Stomach (tissue), 19 donors: ENCODE results near the gene TBC1D10B. TPM values are rescaled to one million over a fixed set of nuclear protein-coding genes. Genes with fewer than 3 reads are reported as not detected.

Experiments used
- DNase-seq, 2 donors: peaks; one replicate each; pipeline versions ENCODE4 v3.0.0 to v3.0.0-alpha.2; 2013 to 2019
- H3K27ac ChIP-seq, 5 donors: fragments of 200-600 bp in 4 of 5; sonication (generic) in 4 of 5; one replicate each; pipeline ENCODE4 v1.5.1; 2013 to 2019; ENCODE audit warnings: mild to moderate bottlenecking in 1 of 5, moderate library complexity in 1 of 5
- H3K27me3 ChIP-seq, 3 donors: fragments of 200-600 bp; sonication (generic); one replicate each; pipeline ENCODE4 v1.5.1; 2017 to 2019; ENCODE audit warnings: mixed run types in 1 of 3
- H3K36me3 ChIP-seq, 4 donors: fragments of 200-600 bp; sonication (generic); 1 replicate in 3 of 4; 2 replicates in 1 of 4; pipeline ENCODE4 v1.5.1; 2016 to 2019
- H3K4me1 ChIP-seq, 4 donors: fragments of 200-600 bp; sonication (generic); one replicate each; pipeline ENCODE4 v1.5.1; 2016 to 2019
- H3K4me3 ChIP-seq, 4 donors: fragments of 200-600 bp; sonication (generic) in 3 of 4; one replicate each; pipeline ENCODE4 v1.5.1; 2016 to 2019; ENCODE audit warnings: mild to moderate bottlenecking in 1 of 4
- H3K9me3 ChIP-seq, 4 donors: fragments of 200-600 bp; sonication (generic); one replicate each; pipeline ENCODE4 v1.5.1; 2016 to 2019
- EP300 ChIP-seq: sonication (generic); formaldehyde crosslinking; IDR thresholded peaks from one replicate; pipeline ENCODE4 v1.6.1; 2017; ENCODE audit warnings: antibody characterized with exemption
- POLR2A ChIP-seq, 4 donors: fragments of 450-650 bp; IDR thresholded peaks; one replicate each; pipeline ENCODE4 v1.6.1; 2016; ENCODE audit warnings: antibody characterized with exemption in 4 of 4, control low read depth in 2 of 4, mild to moderate bottlenecking in 1 of 4, moderate library complexity in 1 of 4
- POLR2AphosphoS5 ChIP-seq, 3 donors: sonication (generic); formaldehyde crosslinking; IDR thresholded peaks; one replicate each; pipeline ENCODE4 v1.6.1; 2016; ENCODE audit warnings: antibody characterized with exemption in 3 of 3
- WGBS, 5 donors: extraction: QIAGEN DNeasy Blood & Tissue Kit in 3 of 5; methylation state at CpG; one replicate each; pipeline versions ENCODE4 v1.1.5 to v1.1.7; 2013 to 2018; 5-methylcytosine and 5-hydroxymethylcytosine counted together
- intact Hi-C: fragments of 100-400 bp; cut with DNase I; formaldehyde crosslinking; loops from one replicate; pipeline ENCODE4 v1.15.1; 2023; ENCODE audit warnings: low total_unique reads
- long read RNA-seq, 10 donors: transcript quantifications; one replicate each; lab custom pipeline, GENCODE V29; 2026
- polyA plus RNA-seq, 3 donors: library from polyadenylated mRNA; stranded (reverse); fragments of 200-250 nt; gene quantifications; one replicate each; pipeline ENCODE4 v1.2.3, GENCODE V29; 2013
- total RNA-seq, 5 donors: library from RNA; depleted of rRNA; stranded (reverse); fragments of >200 nt; gene quantifications; one replicate each; pipeline versions ENCODE4 v1.1.0 to v1.2.3, GENCODE V29; 2014 to 2016
- TF ChIP-seq, protein P1 (sequence below), 7 experiments: fragments of 450-650 bp in 4 of 7; fragments of 200-600 bp in 3 of 7; sonication (generic) in 3 of 7; IDR thresholded peaks; one replicate each; pipeline ENCODE4 v1.5.1; 2016 to 2019; ENCODE audit warnings: antibody characterized with exemption in 7 of 7, control low read depth in 2 of 7, mild to moderate bottlenecking in 1 of 7
- donor health status: healthy with polysubstance abuse.
- donor health status: Bipolar disorder and iron deficiency.
- donor health status: healthy.

TBC1D10B gene, protein sequence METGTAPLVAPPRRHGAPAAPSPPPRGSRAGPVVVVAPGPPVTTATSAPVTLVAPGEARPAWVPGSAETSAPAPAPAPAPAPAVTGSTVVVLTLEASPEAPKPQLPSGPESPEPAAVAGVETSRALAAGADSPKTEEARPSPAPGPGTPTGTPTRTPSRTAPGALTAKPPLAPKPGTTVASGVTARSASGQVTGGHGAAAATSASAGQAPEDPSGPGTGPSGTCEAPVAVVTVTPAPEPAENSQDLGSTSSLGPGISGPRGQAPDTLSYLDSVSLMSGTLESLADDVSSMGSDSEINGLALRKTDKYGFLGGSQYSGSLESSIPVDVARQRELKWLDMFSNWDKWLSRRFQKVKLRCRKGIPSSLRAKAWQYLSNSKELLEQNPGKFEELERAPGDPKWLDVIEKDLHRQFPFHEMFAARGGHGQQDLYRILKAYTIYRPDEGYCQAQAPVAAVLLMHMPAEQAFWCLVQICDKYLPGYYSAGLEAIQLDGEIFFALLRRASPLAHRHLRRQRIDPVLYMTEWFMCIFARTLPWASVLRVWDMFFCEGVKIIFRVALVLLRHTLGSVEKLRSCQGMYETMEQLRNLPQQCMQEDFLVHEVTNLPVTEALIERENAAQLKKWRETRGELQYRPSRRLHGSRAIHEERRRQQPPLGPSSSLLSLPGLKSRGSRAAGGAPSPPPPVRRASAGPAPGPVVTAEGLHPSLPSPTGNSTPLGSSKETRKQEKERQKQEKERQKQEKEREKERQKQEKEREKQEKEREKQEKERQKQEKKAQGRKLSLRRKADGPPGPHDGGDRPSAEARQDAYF
- total RNA-seq: 10 to 100 TPM; 25.1 to 89.2 (median 33.2) TPM
- 10 to 100 TPM; 20.5 to 25.0 (median 22.0) TPM for polyA plus RNA-seq
- long read RNA-seq, donor 1, partial matches to known transcripts: 0 of 2 reads
- long read RNA-seq, donor 1, other reads (novel, unspliced or antisense): 0 of 2 reads
- long read RNA-seq, donor 2, partial matches to known transcripts: 0 of 2 reads
- long read RNA-seq, donor 2, other reads (novel, unspliced or antisense): 0 of 2 reads
- long read RNA-seq, donor 3: 0 reads
- long read RNA-seq, donor 4, partial matches to known transcripts: 0 of 1 reads
- long read RNA-seq, donor 4, other reads (novel, unspliced or antisense): 0 of 1 reads
- long read RNA-seq, donor 5, partial matches to known transcripts: 9 of 14 reads
- long read RNA-seq, donor 5, other reads (novel, unspliced or antisense): 0 of 14 reads
- long read RNA-seq, donor 6, transcript TBC1D10B-201 (9 exons, 3,350 nt): major isoform, 5 of 7 reads
- long read RNA-seq, donor 6, partial matches to known transcripts: 0 of 7 reads
- long read RNA-seq, donor 6, other reads (novel, unspliced or antisense): 0 of 7 reads
- long read RNA-seq, donor 7, partial matches to known transcripts: 0 of 4 reads
- long read RNA-seq, donor 7, other reads (novel, unspliced or antisense): 0 of 4 reads
- long read RNA-seq, donor 8, partial matches to known transcripts: 0 of 3 reads
- long read RNA-seq, donor 8, other reads (novel, unspliced or antisense): 0 of 3 reads
- long read RNA-seq, donor 9, partial matches to known transcripts: 0 of 3 reads
- long read RNA-seq, donor 9, other reads (novel, unspliced or antisense): 0 of 3 reads
- long read RNA-seq, donor 10, partial matches to known transcripts: 0 of 2 reads
- long read RNA-seq, donor 10, other reads (novel, unspliced or antisense): 0 of 2 reads

- WGBS, 5 donors: 0 to 2% (median 0%) methylated on average over 39 to 40 of the region's 40 CpGs
- intact Hi-C loops: no loop called here
- peak within 1 kb of the TSS; percentile 86 to 98 (median 94) for H3K4me3 ChIP-seq
These were observed at the start of gene TBC1D10B for GRCh38 chr16:30370456-30371247. Gene TBC1D10B, minus strand, starts transcription at chr16:30370494. Its CDS starts 311 bp downstream, at chr16:30370183.

GRCh38 chr16:30418350-30419181, 48.3 kb upstream of the TBC1D10B start:
- H3K27me3 ChIP-seq: no peaks in the 10 kb centered on the region
- DNase-seq: no peak
- whole genome bisulfite sequencing, 5 donors: 54 to 63% (median 59%) methylated on average over 27 to 31 of the region's 31 CpGs
- no peak for TF ChIP-seq POLR2A (IDR thresholded peaks at IDR 0.05)
- TF ChIP-seq, protein P1, sequence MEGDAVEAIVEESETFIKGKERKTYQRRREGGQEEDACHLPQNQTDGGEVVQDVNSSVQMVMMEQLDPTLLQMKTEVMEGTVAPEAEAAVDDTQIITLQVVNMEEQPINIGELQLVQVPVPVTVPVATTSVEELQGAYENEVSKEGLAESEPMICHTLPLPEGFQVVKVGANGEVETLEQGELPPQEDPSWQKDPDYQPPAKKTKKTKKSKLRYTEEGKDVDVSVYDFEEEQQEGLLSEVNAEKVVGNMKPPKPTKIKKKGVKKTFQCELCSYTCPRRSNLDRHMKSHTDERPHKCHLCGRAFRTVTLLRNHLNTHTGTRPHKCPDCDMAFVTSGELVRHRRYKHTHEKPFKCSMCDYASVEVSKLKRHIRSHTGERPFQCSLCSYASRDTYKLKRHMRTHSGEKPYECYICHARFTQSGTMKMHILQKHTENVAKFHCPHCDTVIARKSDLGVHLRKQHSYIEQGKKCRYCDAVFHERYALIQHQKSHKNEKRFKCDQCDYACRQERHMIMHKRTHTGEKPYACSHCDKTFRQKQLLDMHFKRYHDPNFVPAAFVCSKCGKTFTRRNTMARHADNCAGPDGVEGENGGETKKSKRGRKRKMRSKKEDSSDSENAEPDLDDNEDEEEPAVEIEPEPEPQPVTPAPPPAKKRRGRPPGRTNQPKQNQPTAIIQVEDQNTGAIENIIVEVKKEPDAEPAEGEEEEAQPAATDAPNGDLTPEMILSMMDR (IDR thresholded peaks at IDR 0.05): no peak
- TF ChIP-seq POLR2AphosphoS5 (IDR thresholded peaks at IDR 0.05): no peak
- TF ChIP-seq EP300: no peak
- intact Hi-C loops: loop anchor here (10.0 kb wide), 1 partner anchor 54 kb away; no protein-coding TSS in a partner anchor
- H3K9me3 ChIP-seq: no peaks in the 10 kb centered on the region
- peaks cover 9 to 47% (median 36%) of the 10 kb centered on the region in 4 donors for H3K36me3 ChIP-seq
- H3K4me1 ChIP-seq: peaks cover 7 to 16% (median 16%) of the 10 kb centered on the region in 4 donors
- peak overlapping the region; percentile 62 to 65 (median 64) for H3K4me3 ChIP-seq
- peak overlapping the region; percentile 84 to 96 (median 94) for H3K27ac ChIP-seq

More at GRCh38 chr16:30370456-30371247, at the start of gene TBC1D10B:
- Histone ChIP-seq H3K9me3 (no peaks in the 10 kb centered on the region), H3K27me3 (no peaks in the 10 kb centered on the region), H3K27ac (peak within 1 kb of the TSS; percentile 82 to 97 (median 90)), H3K4me1 (peaks cover 31 to 48% (median 39%) of the 10 kb centered on the region in 4 donors), H3K36me3 (peaks cover 0 to 13% (median 10%) of the 10 kb centered on the region in 4 donors)
- DNase-seq: peak; percentile 98 to 100
- TF ChIP-seq POLR2A (IDR thresholded peaks at IDR 0.05) (no peak), POLR2AphosphoS5 (IDR thresholded peaks at IDR 0.05) (peak; percentile 70 to 88 (median 86)), EP300 (no peak)
- TF ChIP-seq, protein P1 (IDR thresholded peaks at IDR 0.05): peak in 1 of 7 experiments; percentile 24
